ENCODE measurements around the gene WDR35.

The WDR35 gene

GRCh38 chr2:19865151-19865550, 124.8 kb downstream of the WDR35 start:
- no peak for DNase-seq

- DNase-seq: no peak
Observed at GRCh38 chr2:19864381-19864780, 125.5 kb downstream of the WDR35 start.

- no peak for DNase-seq
Observed at GRCh38 chr2:19863303-19864041, 126.4 kb downstream of the WDR35 start.

- no peak for DNase-seq
Observed at GRCh38 chr2:19861813-19862212, 128.1 kb downstream of the WDR35 start.
